Nephron (organoid): ENCODE measurements around the gene CAMK2D.

Experiments
- H3K27ac Mint-ChIP-seq, 3 experiments: 2 replicates each; pipeline ENCODE4 v1.8.0; 2020; ENCODE audit warnings: mixed read lengths in 3 of 3, mild to moderate bottlenecking in 2 of 3, moderate library complexity in 1 of 3
- H3K27me3 Mint-ChIP-seq: 2 replicates; pipeline ENCODE4 v1.8.0; 2021; ENCODE audit warnings: low read depth, mild to moderate bottlenecking, moderate library complexity, mixed read lengths
- H3K36me3 Mint-ChIP-seq: 2 replicates; pipeline ENCODE4 v1.8.0; 2020; ENCODE audit warnings: low read depth, mixed read lengths
- H3K4me1 Mint-ChIP-seq: 2 replicates; pipeline ENCODE4 v1.8.0; 2020; ENCODE audit warnings: mixed read lengths
- H3K4me3 Mint-ChIP-seq, 3 experiments: 2 replicates each; pipeline ENCODE4 v1.8.0; 2020; ENCODE audit warnings: mild to moderate bottlenecking in 3 of 3, mixed read lengths in 3 of 3, moderate library complexity in 2 of 3
- H3K9me3 Mint-ChIP-seq: 2 replicates; pipeline ENCODE4 v1.8.0; 2020; ENCODE audit warnings: mixed read lengths
- TF ChIP-seq, protein P1 (sequence below), 3 experiments: fragments of 200-600 bp; sonication (generic); IDR thresholded peaks; one replicate each; pipeline ENCODE4 v1.5.0; 2021; ENCODE audit warnings: antibody characterized with exemption in 3 of 3; ENCODE audit not compliant: unreplicated experiment in 3 of 3

CAMK2D gene

DNA sequence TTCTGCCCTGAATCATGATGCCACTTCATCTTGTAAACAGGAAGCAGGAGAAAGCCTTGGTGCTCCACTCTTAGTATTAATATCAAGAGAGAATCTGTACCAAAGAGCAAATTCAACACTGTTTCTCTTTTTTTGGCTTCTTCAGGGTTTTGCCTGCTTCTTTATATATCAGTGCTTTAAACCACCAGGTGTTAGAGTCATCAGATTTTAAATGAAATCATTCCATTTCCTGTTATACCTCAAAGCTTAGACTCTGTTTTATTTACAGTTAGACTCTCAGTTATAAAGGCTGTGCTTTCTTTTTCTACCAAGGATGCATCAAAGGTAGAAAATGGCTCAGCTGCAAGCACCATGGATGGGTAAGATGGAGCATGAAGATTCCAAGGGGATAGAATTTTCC, 350.9 kb downstream of the CAMK2D start:
- Mint-ChIP-seq H3K4me1 (peaks cover 14% of the 10 kb centered on the region), H3K36me3 (no peaks in the 10 kb centered on the region), H3K9me3 (peaks cover 3% of the 10 kb centered on the region), H3K4me3 (no peak overlapping the region), H3K27ac (no peak overlapping the region), H3K27me3 (no peaks in the 10 kb centered on the region)
- TF ChIP-seq, protein P1, sequence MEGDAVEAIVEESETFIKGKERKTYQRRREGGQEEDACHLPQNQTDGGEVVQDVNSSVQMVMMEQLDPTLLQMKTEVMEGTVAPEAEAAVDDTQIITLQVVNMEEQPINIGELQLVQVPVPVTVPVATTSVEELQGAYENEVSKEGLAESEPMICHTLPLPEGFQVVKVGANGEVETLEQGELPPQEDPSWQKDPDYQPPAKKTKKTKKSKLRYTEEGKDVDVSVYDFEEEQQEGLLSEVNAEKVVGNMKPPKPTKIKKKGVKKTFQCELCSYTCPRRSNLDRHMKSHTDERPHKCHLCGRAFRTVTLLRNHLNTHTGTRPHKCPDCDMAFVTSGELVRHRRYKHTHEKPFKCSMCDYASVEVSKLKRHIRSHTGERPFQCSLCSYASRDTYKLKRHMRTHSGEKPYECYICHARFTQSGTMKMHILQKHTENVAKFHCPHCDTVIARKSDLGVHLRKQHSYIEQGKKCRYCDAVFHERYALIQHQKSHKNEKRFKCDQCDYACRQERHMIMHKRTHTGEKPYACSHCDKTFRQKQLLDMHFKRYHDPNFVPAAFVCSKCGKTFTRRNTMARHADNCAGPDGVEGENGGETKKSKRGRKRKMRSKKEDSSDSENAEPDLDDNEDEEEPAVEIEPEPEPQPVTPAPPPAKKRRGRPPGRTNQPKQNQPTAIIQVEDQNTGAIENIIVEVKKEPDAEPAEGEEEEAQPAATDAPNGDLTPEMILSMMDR (IDR thresholded peaks at IDR 0.05; ENCODE audit: unreplicated experiment in 3 of 3): no peak

DNA sequence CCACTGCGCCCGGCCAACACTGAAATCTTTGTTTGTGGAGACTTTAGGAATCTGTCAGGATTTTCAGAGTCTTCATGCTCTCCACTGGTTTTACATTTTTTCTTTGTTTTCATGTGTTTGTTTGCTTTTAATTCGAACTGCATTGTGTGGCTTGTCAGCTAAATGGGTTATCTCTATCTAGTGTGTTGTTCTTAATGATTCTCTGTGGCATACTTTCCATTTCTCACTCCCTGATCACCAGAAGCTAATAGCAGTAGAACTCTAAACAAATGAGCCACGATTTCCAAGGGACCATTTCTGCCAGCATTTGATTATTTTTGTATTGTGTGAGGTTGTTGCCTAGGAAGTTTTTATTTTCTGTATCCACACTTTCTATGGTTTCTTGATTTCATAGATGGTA, 352.4 kb downstream of the CAMK2D start:
- H3K9me3 Mint-ChIP-seq: no peaks in the 10 kb centered on the region
- no peak overlapping the region for H3K4me3 Mint-ChIP-seq
- no peaks in the 10 kb centered on the region for H3K36me3 Mint-ChIP-seq
- peak overlapping the region in 1 of 3 experiments; percentile 29 for H3K27ac Mint-ChIP-seq
- H3K27me3 Mint-ChIP-seq: no peaks in the 10 kb centered on the region
- TF ChIP-seq, protein P1 (IDR thresholded peaks at IDR 0.05; ENCODE audit: unreplicated experiment in 3 of 3): no peak
- peaks cover 27% of the 10 kb centered on the region for H3K4me1 Mint-ChIP-seq

DNA sequence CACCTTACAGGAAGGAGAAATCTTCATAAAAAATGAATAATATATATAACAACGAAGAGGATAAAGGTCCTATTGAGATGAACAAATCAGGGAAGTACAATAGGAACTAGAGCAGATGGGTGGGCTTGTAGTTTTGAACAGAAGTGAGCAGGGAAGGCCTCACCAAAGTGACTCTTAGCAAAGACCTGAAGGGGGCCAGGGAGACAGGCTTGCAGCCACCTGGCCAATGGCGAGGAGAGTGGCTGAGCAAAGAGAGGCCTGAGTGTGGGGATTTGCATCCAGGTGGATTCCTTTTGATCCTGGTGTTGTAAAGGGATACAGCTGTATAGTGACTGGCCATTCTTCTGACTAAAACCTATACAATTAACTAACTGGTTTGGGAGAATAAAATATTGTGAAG, 354.1 kb downstream of the CAMK2D start:
- Mint-ChIP-seq H3K9me3 (no peaks in the 10 kb centered on the region), H3K27me3 (no peaks in the 10 kb centered on the region), H3K27ac (peak overlapping the region in 1 of 3 experiments; percentile 9), H3K4me1 (peaks cover 27% of the 10 kb centered on the region), H3K36me3 (no peaks in the 10 kb centered on the region), H3K4me3 (no peak overlapping the region)
- TF ChIP-seq, protein P1 (IDR thresholded peaks at IDR 0.05; ENCODE audit: unreplicated experiment in 3 of 3): no peak

DNA sequence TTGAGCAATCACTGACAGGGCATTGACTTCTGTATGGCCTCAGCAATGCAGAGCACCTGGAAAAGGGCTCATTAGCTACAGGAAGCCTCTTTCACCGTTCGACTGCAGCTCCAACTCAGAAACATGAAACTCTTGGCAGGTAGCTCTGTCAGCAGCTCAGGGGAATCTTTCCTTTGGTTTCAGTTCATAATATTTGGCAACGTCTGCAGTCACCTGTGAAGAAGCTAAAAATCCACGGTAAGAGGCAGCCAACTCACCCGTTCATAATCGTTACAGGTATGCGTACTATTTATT, 354.9 kb downstream of the CAMK2D start:
- H3K27ac Mint-ChIP-seq: peak overlapping the region in 2 of 3 experiments; percentile 1 to 9
- TF ChIP-seq, protein P1 (IDR thresholded peaks at IDR 0.05; ENCODE audit: unreplicated experiment in 3 of 3): no peak
- H3K4me1 Mint-ChIP-seq: peaks cover 27% of the 10 kb centered on the region
- no peaks in the 10 kb centered on the region for H3K9me3 Mint-ChIP-seq
- no peaks in the 10 kb centered on the region for H3K36me3 Mint-ChIP-seq
- no peak overlapping the region for H3K4me3 Mint-ChIP-seq
- no peaks in the 10 kb centered on the region for H3K27me3 Mint-ChIP-seq

DNA sequence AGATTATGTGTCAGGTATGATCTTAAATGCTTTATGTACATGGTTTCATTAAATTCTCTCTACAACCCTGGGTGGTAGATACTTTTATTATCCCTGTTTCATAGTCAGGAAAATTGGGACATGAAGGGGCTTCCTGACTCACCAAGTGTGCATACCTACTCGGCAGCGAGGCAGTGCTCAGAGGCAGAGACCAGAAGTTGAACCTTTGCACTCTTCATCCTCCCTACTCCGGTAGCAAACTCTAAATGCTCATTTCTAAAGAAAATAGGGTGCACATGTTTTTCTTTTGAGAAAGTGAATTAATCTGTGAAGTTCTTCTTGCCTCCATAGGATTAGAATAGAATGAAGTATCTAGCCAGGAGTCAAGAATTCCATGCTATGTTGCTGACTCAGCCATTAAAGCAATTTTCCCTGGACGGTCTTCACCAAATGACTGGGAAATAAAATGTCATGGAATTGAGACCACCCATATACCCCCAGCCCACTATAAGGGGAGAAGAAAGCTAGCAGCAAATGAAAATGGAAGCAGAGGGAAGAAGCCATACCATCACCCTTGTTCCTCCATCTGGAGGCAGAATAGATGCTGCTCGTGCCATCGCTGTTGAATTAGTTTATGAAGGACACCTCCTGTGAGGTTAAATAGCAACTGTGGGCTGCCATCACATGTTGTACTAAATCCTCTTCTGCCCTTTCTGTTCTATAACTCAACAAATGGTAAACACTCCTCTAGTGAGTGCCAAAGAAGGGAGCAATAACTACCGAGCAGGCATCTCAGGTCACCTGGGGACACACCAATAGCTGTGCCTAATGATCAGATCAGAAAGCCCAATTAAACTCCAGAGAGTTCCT, 355.4 kb downstream of the CAMK2D start:
- Mint-ChIP-seq H3K36me3 (no peaks in the 10 kb centered on the region), H3K9me3 (no peaks in the 10 kb centered on the region), H3K27me3 (no peaks in the 10 kb centered on the region), H3K4me1 (peaks cover 27% of the 10 kb centered on the region), H3K27ac (peak overlapping the region in 1 of 3 experiments; percentile 87), H3K4me3 (no peak overlapping the region)
- TF ChIP-seq, protein P1 (IDR thresholded peaks at IDR 0.05; ENCODE audit: unreplicated experiment in 3 of 3): no peak

DNA sequence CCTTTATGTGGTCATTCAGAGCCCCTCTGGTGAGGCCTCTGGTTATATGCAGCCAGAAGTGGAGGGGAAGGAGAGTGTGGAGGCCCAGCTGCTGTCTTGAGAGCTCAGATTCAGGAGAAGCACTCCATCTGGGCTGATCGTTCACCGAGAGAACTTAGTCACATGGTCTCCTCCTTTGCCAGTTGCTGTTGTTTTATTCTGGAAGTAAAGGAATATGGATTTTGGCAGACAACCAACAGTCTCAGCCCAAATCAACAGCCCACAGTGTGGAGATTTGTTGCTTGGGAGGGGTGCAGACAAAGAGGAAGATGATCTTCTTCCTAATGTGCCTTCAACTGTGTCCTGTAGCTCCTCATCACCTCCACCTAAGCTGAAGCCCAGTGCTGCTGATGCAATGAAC, 356.7 kb downstream of the CAMK2D start:
- H3K27me3 Mint-ChIP-seq: no peaks in the 10 kb centered on the region
- H3K4me3 Mint-ChIP-seq: no peak overlapping the region
- peak overlapping the region in 2 of 3 experiments; percentile 86 to 87 for H3K27ac Mint-ChIP-seq
- TF ChIP-seq, protein P1 (IDR thresholded peaks at IDR 0.05; ENCODE audit: unreplicated experiment in 3 of 3): no peak
- H3K9me3 Mint-ChIP-seq: no peaks in the 10 kb centered on the region
- H3K36me3 Mint-ChIP-seq: no peaks in the 10 kb centered on the region
- H3K4me1 Mint-ChIP-seq: peaks cover 27% of the 10 kb centered on the region
